ENCODE measurements around the gene ANXA2.
"Not testable (repeated sequence)": the region's sequence is repeated elsewhere in the genome, so short reads cannot be mapped to it uniquely, and the experiment has no call there.

The ANXA2 gene

GRCh38 chr15:60349589-60349988 is 48.2 kb downstream of the ANXA2 start:
- in situ Hi-C loops (cut with MboI; ENCODE audit: low sequenced_read_pairs): no loop called here

GRCh38 chr15:60347480-60348049 is 50.2 kb downstream of the ANXA2 start:
- in situ Hi-C loops (cut with MboI; ENCODE audit: low sequenced_read_pairs): no loop called here

GRCh38 chr15:60346653-60347052 is 51.1 kb downstream of the ANXA2 start:
- in situ Hi-C loops (cut with MboI; ENCODE audit: low sequenced_read_pairs): no loop called here

- in situ Hi-C loops (cut with MboI; ENCODE audit: low sequenced_read_pairs): no loop called here
These were observed 51.7 kb downstream of the ANXA2 start for GRCh38 chr15:60346077-60346476.

GRCh38 chr15:60345598-60345997 is 52.2 kb downstream of the ANXA2 start:
- in situ Hi-C loops (cut with MboI; ENCODE audit: low sequenced_read_pairs): no loop called here

GRCh38 chr15:60344987-60345386 is 52.8 kb downstream of the ANXA2 start:
- in situ Hi-C loops (cut with MboI; ENCODE audit: low sequenced_read_pairs): no loop called here

- in situ Hi-C loops (cut with MboI; ENCODE audit: low sequenced_read_pairs): no loop called here
These were observed 53.3 kb downstream of the ANXA2 start for GRCh38 chr15:60344461-60344860.

- in situ Hi-C loops (cut with MboI; ENCODE audit: low sequenced_read_pairs): no loop called here
These were observed 54.4 kb downstream of the ANXA2 start for GRCh38 chr15:60343221-60343970.

- in situ Hi-C loops (cut with MboI; ENCODE audit: low sequenced_read_pairs): no loop called here
These were observed 57.4 kb downstream of the ANXA2 start for GRCh38 chr15:60340207-60340921.

- in situ Hi-C loops (cut with MboI; ENCODE audit: low sequenced_read_pairs): no loop called here
These were observed 58.5 kb downstream of the ANXA2 start for GRCh38 chr15:60339236-60339635.

- in situ Hi-C loops (cut with MboI; ENCODE audit: low sequenced_read_pairs): no loop called here
These were observed 59.0 kb downstream of the ANXA2 start for GRCh38 chr15:60338810-60339209.

GRCh38 chr15:60337076-60337475 is 60.7 kb downstream of the ANXA2 start:
- in situ Hi-C loops (cut with MboI; ENCODE audit: low sequenced_read_pairs): no loop called here

- in situ Hi-C loops (cut with MboI; ENCODE audit: low sequenced_read_pairs): not testable (repeated sequence)
These were observed 62.5 kb downstream of the ANXA2 start for GRCh38 chr15:60335296-60335695.

GRCh38 chr15:60328852-60329443 is 68.8 kb downstream of the ANXA2 start:
- in situ Hi-C loops (cut with MboI; ENCODE audit: low sequenced_read_pairs): no loop called here

- in situ Hi-C loops (cut with MboI; ENCODE audit: low sequenced_read_pairs): no loop called here
These were observed 70.7 kb downstream of the ANXA2 start for GRCh38 chr15:60326824-60327654.

- in situ Hi-C loops (cut with MboI; ENCODE audit: low sequenced_read_pairs): no loop called here
These were observed 71.4 kb downstream of the ANXA2 start for GRCh38 chr15:60326343-60326742.

- in situ Hi-C loops (cut with MboI; ENCODE audit: low sequenced_read_pairs): no loop called here
These were observed 71.9 kb downstream of the ANXA2 start for GRCh38 chr15:60325905-60326304.

GRCh38 chr15:60324706-60325438 is 72.9 kb downstream of the ANXA2 start:
- in situ Hi-C loops (cut with MboI; ENCODE audit: low sequenced_read_pairs): no loop called here

- in situ Hi-C loops (cut with MboI; ENCODE audit: low sequenced_read_pairs): no loop called here
These were observed 74.5 kb downstream of the ANXA2 start for GRCh38 chr15:60323322-60323721.

GRCh38 chr15:60320365-60320764 is 77.4 kb downstream of the ANXA2 start:
- in situ Hi-C loops (cut with MboI; ENCODE audit: low sequenced_read_pairs): no loop called here

Measured in HL-60/S4 (cell line).